KMS-11 (cell line): ENCODE results near the gene C9orf78.

Source experiments
- H2AFZ ChIP-seq: fragments of 200-600 bp; sonication (generic); 2 replicates; pipeline ENCODE4 v1.6.1; 2016; ENCODE audit warnings: antibody characterized with exemption, mixed run types, low read depth
- H3K27ac ChIP-seq: fragments of 200-600 bp; sonication (generic); 2 replicates; pipeline ENCODE4 v1.6.1; 2016; ENCODE audit warnings: mild to moderate bottlenecking, mixed run types
- H3K27me3 ChIP-seq: fragments of 200-600 bp; sonication (generic); 2 replicates; pipeline ENCODE4 v1.6.1; 2017; ENCODE audit warnings: mild to moderate bottlenecking, low read depth, mixed run types, moderate library complexity; ENCODE audit not compliant: insufficient read depth
- H3K36me3 ChIP-seq: fragments of 200-600 bp; sonication (generic); 2 replicates; pipeline ENCODE4 v1.6.1; 2017; ENCODE audit warnings: mild to moderate bottlenecking, mixed run types; ENCODE audit not compliant: insufficient read depth
- H3K4me1 ChIP-seq: fragments of 200-600 bp; sonication (generic); 2 replicates; pipeline ENCODE4 v1.6.1; 2016; ENCODE audit warnings: mild to moderate bottlenecking, low read depth, mixed run types; ENCODE audit not compliant: poor library complexity, severe bottlenecking
- H3K4me2 ChIP-seq: fragments of 200-600 bp; sonication (generic); 2 replicates; pipeline ENCODE4 v1.7.0; 2016; ENCODE audit warnings: mild to moderate bottlenecking, mixed run types
- H3K4me3 ChIP-seq: fragments of 200-600 bp; sonication (generic); IDR thresholded peaks from 2 replicates; pipeline ENCODE4 v1.6.1; 2017; ENCODE audit warnings: low read depth, low read length, mixed read lengths; ENCODE audit not compliant: insufficient read depth
- H3K79me2 ChIP-seq: fragments of 200-600 bp; sonication (generic); 2 replicates; pipeline ENCODE4 v1.6.1; 2016; ENCODE audit warnings: low read depth, mixed run types; ENCODE audit not compliant: insufficient read depth
- H3K9ac ChIP-seq: fragments of 200-600 bp; sonication (generic); 2 replicates; pipeline ENCODE4 v1.6.1; 2016; ENCODE audit warnings: mild to moderate bottlenecking, mixed run types
- H4K20me1 ChIP-seq: fragments of 200-600 bp; sonication (generic); 2 replicates; pipeline ENCODE4 v1.6.1; 2016; ENCODE audit warnings: mild to moderate bottlenecking, mixed run types; ENCODE audit not compliant: insufficient read depth
- TF ChIP-seq, protein P1 (sequence below): fragments of 200-600 bp; sonication (generic); conservative IDR thresholded peaks from 2 replicates; pipeline ENCODE4 v1.6.1; 2017; ENCODE audit warnings: low read depth, mild to moderate bottlenecking, antibody characterized with exemption, low read length, moderate library complexity, mixed read lengths

The C9orf78 gene

DNA sequence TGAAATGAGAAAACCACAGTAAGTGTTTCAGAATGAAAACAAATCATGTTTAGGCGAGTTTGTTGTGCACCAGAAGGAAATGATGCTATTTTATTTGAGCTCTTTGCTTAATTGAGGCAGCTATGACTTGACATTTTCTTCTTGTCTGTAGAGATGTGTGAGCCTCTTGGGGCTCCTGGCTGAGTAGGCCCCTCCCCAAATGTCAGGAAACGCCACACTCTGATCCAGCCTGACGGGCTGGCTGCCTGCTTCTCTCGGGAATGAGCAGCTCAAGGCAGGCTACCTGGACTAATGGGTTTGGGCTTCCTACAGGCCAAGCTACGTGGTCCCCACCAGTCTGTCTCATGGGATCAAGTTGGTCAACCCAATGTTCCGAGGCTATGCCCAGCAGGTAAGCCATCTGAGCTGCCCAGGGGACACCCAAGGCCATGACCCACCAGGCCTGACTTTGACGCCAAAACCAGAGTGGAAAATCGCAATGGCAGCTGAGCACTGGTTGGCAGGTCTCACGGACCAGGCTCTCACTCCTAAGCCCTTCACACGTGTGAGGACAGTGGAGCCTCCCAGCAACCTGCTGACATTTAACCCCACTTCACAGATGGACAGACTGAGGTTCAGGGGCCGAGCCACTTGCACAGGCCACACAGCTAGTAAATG lies 30.0 kb upstream of the C9orf78 start:
- H3K4me3 ChIP-seq = no peak overlapping the region
- TF ChIP-seq, protein P1, sequence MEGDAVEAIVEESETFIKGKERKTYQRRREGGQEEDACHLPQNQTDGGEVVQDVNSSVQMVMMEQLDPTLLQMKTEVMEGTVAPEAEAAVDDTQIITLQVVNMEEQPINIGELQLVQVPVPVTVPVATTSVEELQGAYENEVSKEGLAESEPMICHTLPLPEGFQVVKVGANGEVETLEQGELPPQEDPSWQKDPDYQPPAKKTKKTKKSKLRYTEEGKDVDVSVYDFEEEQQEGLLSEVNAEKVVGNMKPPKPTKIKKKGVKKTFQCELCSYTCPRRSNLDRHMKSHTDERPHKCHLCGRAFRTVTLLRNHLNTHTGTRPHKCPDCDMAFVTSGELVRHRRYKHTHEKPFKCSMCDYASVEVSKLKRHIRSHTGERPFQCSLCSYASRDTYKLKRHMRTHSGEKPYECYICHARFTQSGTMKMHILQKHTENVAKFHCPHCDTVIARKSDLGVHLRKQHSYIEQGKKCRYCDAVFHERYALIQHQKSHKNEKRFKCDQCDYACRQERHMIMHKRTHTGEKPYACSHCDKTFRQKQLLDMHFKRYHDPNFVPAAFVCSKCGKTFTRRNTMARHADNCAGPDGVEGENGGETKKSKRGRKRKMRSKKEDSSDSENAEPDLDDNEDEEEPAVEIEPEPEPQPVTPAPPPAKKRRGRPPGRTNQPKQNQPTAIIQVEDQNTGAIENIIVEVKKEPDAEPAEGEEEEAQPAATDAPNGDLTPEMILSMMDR = no peak
- no peaks in the 10 kb centered on the region for H3K79me2 ChIP-seq
- no peaks in the 10 kb centered on the region for H3K4me1 ChIP-seq
- H3K36me3 ChIP-seq = no peaks in the 10 kb centered on the region
- no peaks in the 10 kb centered on the region for H4K20me1 ChIP-seq
- H2AFZ ChIP-seq = no peak overlapping the region
- no peak overlapping the region for H3K27ac ChIP-seq
- no peak overlapping the region for H3K4me2 ChIP-seq
- H3K9ac ChIP-seq = no peak overlapping the region
- no peaks in the 10 kb centered on the region for H3K27me3 ChIP-seq

DNA sequence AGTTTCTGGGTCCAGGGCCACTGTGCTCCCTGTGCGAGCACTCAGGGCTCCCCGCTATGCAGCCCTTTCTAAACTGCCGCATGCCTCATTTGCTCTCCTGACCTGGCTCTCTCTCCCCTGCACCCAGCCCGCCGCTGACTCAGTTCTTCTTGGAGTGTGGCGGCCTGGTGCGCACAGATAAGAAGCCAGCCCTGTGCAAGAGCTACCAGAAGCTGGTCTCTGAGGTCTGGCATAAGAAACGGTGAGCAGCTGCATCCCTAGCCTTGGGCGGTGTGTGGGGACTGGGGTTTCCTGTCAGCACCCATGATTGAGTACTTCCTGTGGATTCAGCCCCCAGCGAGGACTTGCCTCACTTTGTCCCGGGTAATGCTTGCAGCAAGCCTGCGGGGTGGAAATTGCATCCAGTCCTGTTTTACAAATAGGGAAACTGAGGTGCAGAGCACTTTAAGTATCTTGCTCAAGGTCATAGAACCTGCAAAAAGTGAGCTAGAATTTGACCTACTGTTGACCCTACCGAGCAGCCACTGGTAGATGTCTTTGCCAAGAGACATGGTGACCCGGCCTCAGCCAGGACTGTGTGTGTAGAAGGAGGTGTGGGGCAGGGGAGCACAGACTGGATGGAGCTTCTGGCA lies 28.1 kb upstream of the C9orf78 start:
- no peak overlapping the region for H3K4me2 ChIP-seq
- H3K4me3 ChIP-seq = no peak overlapping the region
- no peaks in the 10 kb centered on the region for H3K4me1 ChIP-seq
- TF ChIP-seq, protein P1 = no peak
- no peak overlapping the region for H3K9ac ChIP-seq
- no peak overlapping the region for H3K27ac ChIP-seq
- H4K20me1 ChIP-seq = no peaks in the 10 kb centered on the region
- H3K79me2 ChIP-seq = no peaks in the 10 kb centered on the region
- H3K36me3 ChIP-seq = no peaks in the 10 kb centered on the region
- H3K27me3 ChIP-seq = no peaks in the 10 kb centered on the region
- no peak overlapping the region for H2AFZ ChIP-seq

- Histone ChIP-seq H3K4me2 (no peak overlapping the region), H3K79me2 (no peaks in the 10 kb centered on the region), H3K4me3 (no peak overlapping the region), H3K9ac (no peak overlapping the region), H2AFZ (no peak overlapping the region), H3K27ac (no peak overlapping the region), H3K27me3 (no peaks in the 10 kb centered on the region), H3K4me1 (no peaks in the 10 kb centered on the region), H3K36me3 (no peaks in the 10 kb centered on the region), H4K20me1 (no peaks in the 10 kb centered on the region)
- TF ChIP-seq, protein P1 = no peak
These were observed 26.4 kb upstream of the C9orf78 start for GRCh38 chr9:129861447-129861827.

DNA sequence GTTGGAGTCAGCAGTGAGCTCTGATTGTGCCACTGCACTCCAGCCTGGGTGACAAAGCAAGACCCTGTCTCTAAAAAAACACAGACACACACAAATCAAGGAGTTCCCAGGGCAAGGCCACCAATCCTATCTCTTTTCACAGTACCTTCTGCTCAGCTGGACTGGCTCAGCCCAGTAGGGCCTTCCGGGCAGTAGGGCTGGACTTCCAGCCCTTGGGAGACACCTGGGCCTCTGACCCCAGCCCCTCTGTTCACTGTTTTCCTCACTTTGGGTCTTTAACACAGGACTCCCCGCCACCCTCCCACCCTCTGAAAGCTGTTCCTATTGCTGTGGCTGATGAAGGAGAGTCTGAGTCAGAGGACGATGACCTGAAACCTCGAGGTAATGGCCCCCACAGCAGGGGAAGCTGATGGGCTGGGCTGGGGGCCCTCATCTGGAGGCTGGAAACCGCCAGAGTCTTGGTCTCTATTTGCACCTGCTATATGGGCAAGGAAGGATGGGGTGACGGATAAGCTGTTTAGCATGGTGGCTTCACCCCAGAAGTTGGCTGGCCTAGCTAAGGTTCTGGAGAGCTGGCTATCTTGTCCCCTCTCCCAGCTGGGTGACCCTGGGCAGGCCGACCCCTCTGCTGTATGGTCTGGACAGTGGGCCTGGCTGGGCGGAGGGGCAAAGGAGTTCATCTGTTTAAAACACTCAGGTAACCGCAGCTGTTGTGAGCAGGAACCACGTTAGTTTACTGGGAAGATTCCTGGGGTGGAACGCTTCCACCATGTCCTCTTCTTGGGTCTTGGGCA lies 25.8 kb upstream of the C9orf78 start:
- H2AFZ ChIP-seq = no peak overlapping the region
- H3K36me3 ChIP-seq = no peaks in the 10 kb centered on the region
- no peak overlapping the region for H3K4me3 ChIP-seq
- H3K27ac ChIP-seq = no peak overlapping the region
- no peaks in the 10 kb centered on the region for H3K27me3 ChIP-seq
- no peaks in the 10 kb centered on the region for H3K4me1 ChIP-seq
- TF ChIP-seq, protein P1 = no peak
- no peaks in the 10 kb centered on the region; the same call in 1 of the 2 replicates for H4K20me1 ChIP-seq
- no peak overlapping the region for H3K4me2 ChIP-seq
- no peak overlapping the region for H3K9ac ChIP-seq
- no peaks in the 10 kb centered on the region for H3K79me2 ChIP-seq
